Fibroblast of villous mesenchyme (primary cell): Measurements from ENCODE around the gene SLC16A1. TPM values are rescaled to one million over a fixed set of nuclear protein-coding genes. Genes with fewer than 3 reads are reported as not detected.
"Not testable (repeated sequence)": the region's sequence is repeated elsewhere in the genome, so short reads cannot be mapped to it uniquely, and the experiment has no call there.

ENCODE experiments used
- DNase-seq: peaks from one replicate; pipeline ENCODE4 v3.0.0-alpha.2; 2010; ENCODE audit warnings: low read depth
- H3K4me3 ChIP-seq: 2 replicates; pipeline ENCODE4 v1.5.1; 2011; ENCODE audit warnings: low read depth, mild to moderate bottlenecking, low read length
- CTCF ChIP-seq: IDR thresholded peaks from 2 replicates; pipeline ENCODE4 v1.5.1; 2012; ENCODE audit warnings: low read depth, mild to moderate bottlenecking, low read length; ENCODE audit not compliant: insufficient read depth
- total RNA-seq: library from RNA; depleted of rRNA; stranded (reverse); fragments of >200 nt; gene quantifications from 2 replicates; pipeline ENCODE4 v1.2.3, GENCODE V29; 2012

The SLC16A1 gene
- total RNA-seq, 1 donor = 129 TPM

DNA sequence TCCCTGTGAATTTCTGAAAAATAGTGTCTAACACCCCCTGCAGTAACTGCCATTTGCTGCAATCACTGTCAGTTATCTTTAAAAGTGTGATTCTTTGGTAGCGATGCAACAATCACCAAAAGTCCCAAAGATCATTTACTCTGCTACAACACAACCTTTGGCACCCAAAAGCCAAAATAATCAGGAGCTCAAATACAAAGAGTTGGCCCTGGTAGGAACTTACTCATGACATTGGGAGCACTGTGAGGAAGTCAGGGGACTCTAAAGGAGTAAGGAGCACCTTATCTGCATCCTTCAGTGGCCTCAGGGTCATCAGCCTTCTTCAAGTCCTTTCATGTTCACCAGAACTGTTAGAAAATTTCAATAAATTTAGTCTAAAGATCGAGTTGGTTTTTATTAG is 54.6 kb downstream of the SLC16A1 start:
- H3K4me3 ChIP-seq = no peak overlapping the region
- no peak for TF ChIP-seq CTCF
- no peak for DNase-seq

DNA sequence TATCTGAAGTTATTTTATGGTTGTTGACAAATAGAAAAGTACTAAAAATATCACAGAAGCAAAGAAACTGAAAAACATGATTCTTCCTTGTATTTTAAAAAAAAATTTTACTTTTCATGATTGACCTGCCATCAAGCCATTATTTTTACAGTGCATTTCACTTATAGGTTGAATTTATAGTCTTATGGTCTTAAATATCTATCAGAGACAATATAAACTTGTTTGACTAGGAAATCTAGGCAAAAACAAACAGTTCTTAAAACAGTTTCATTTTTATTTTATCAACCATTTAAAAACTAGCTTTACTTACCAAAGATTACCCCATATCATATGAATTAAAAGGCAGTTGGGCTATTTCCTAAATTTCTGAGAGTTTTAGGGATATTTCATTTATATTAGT is 59.2 kb downstream of the SLC16A1 start:
- DNase-seq = no peak
- no peak for TF ChIP-seq CTCF
- H3K4me3 ChIP-seq = no peak overlapping the region

DNA sequence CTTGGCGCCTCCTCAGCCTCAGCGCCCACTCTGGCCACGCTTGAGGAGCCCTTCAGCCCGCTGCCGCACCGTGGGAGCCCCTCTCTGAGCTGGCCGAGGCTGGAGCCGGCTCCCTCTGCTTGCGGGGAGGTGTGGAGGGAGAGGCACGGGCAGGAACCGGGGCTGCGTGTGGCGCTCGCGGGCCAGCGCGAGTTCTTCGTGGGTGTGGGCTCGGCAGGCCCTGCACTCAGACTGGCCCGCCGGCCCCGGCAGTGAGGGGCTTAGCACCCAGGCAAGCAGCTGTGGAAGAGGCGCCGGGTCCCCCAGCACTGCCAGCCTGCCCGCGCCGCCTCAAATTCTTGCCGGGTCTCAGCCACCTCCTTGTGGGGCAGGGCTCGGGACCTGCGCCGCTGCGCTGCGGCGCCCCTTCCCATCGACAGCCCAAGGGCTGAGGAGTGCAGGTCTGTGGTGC is 61.4 kb downstream of the SLC16A1 start:
- no peak for TF ChIP-seq CTCF
- DNase-seq = no peak
- H3K4me3 ChIP-seq = no peak overlapping the region

GRCh38 chr1:112894010-112894292 is 62.0 kb downstream of the SLC16A1 start:
- H3K4me3 ChIP-seq = no peak overlapping the region
- DNase-seq = no peak
- no peak for TF ChIP-seq CTCF

DNA sequence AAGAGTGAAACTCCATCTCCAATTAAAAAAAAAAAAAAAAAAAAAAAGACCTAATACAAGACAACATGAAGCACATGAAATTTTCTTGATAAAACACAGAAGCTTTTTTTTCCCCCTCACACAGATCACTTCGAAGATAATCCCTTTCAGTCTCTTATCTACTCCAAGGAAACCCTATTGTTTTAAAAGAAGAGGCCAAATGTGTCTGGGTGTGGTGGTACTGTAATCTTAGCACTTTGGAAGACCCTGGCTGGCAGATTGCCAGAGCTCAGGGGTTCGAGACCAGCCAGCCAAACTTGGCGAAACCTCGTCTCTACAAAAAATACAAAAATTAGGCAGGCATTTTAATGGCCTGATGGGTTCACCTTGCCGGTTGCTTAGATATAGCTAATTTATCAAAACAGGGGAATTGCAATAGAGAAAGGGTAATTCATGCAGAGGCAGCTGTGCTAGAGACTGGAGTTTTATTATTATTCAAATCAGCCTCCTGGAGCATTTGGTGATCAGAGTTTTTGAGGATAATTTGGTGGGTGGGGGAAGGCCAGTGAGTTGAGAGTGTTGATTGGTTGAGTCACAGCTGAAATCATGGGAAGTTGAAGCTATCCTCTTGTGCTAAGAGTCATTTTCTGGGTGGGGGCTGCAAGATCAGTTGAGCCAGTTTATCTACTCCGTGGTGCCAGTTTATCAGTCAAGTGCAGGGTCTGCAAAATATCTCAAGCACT is 62.5 kb downstream of the SLC16A1 start:
- H3K4me3 ChIP-seq = no peak overlapping the region
- no peak for TF ChIP-seq CTCF
- DNase-seq = no peak

GRCh38 chr1:112889906-112890305 is 66.1 kb downstream of the SLC16A1 start:
- not testable (repeated sequence) for DNase-seq, H3K4me3 ChIP-seq

DNA sequence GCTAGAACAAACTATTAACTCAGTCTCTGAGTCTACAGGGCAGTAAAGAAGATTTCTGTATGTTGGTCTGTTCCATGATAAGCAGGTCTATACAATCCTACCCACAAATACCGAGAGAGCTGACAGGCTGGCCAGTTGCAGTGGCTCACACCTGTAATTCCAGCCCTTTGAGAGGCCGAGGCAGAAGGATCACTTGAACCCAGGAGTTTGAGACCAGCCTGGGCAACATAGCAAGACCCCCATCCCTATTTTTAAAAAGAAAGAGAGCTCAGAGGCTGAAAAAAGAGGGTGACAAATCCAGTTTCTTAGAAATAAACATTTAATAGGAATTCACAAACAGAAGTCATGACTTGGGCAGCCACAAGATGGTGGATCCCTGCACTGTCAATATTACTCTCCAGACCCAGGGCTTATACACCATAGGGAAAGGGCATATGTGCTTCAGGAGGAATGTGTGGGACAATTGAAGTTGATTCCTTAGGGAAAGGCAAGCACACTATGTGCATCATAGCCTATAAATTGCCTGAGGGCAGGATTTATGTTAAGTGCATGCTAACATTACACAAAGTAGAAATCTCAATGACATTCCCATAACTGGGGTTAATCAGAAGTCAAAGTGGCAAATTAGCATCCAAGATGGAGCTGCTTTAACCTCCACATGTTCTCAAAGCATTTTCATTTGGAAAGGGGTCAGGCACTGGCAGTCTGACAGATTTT is 66.8 kb downstream of the SLC16A1 start:
- no peak for TF ChIP-seq CTCF
- DNase-seq = no peak
- H3K4me3 ChIP-seq = no peak overlapping the region
